8988T (cell line): ENCODE results near the gene EXPH5.
A peak's percentile ranks its signal among the peaks of the same experiment; 100 is the strongest.
"Not testable (repeated sequence)": the region's sequence is repeated elsewhere in the genome, so short reads cannot be mapped to it uniquely, and the experiment has no call there.

Experiments used
- DNase-seq: peaks from one replicate; pipeline ENCODE4 v3.0.0; 2011

EXPH5 gene, protein sequence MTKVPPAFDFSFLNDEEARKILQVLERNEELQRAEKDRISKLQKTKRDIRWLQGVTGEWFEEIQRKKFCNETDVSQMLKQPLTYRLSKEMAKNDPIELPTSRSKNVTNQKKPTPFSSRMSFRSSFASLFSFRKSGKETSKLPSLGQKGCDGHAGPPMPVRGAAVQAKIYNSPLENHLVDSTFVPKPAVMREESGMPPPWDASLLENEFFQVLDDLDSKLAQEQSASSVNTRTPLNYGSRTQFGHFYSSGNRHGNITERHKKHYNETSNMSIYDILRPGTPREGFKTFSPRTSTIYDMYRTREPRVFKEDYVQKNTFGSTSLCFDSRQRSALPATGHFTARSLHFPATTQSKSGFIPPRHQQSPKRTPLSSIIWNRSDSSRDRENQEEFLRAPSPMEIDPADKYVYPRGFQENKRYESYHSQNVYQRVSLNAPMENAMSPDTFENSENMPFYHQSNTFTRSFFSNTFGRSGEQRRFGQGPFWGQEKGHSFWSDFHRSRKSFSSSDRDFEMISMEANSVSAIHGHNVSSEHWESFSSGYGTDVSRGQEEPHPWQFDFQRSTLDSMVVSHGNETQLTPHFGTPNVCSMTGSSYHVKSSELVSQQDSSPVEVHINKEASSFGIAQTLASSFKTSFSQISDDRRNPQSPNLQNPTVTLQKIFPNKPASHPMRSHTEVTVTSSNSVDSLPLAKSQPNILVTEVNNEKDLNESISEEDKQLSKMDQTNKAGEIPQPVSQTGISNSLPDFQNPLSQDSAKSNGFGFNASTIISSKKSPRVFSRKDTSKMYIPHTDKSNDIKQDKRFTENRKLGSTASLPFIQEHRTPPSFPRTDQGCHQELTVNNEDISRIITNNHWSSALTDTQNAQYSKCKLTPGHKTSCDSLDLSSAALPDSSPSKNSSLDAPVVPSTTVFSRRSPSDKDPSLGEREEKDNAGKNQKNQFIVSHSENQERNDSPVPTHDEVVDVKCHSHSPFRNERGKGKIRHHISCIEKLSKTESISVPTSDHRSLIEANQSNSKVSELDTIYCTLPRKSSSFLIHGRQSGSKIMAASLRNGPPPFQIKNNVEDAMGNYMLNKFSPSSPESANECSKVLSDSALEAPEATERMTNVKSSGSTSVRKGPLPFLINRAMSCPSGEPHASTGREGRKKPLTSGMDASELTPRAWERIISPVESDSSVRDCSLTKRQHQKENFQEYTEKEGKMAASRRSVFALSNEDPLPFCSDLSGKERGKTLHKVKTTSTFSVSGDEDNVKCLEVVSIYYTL (N-terminal part only)

GRCh38 chr11:108593214-108593922 lies at the start of gene EXPH5:
Gene EXPH5, minus strand, starts transcription at chr11:108593768. Its CDS starts 232 bp downstream, at chr11:108593536.
- peak; percentile 69 for DNase-seq

- not testable (repeated sequence) for DNase-seq
Measured at GRCh38 chr11:108641752-108642151, 48.2 kb upstream of the EXPH5 start.

GRCh38 chr11:108639146-108639545 lies 45.6 kb upstream of the EXPH5 start:
- DNase-seq = no peak

- no peak for DNase-seq
Measured at GRCh38 chr11:108636222-108636621, 42.7 kb upstream of the EXPH5 start.

- DNase-seq = no peak
Measured at GRCh38 chr11:108635106-108635505, 41.5 kb upstream of the EXPH5 start.

GRCh38 chr11:108632041-108632704 lies 38.6 kb upstream of the EXPH5 start:
- DNase-seq = no peak

GRCh38 chr11:108629274-108629673 lies 35.7 kb upstream of the EXPH5 start:
- no peak for DNase-seq

DNA sequence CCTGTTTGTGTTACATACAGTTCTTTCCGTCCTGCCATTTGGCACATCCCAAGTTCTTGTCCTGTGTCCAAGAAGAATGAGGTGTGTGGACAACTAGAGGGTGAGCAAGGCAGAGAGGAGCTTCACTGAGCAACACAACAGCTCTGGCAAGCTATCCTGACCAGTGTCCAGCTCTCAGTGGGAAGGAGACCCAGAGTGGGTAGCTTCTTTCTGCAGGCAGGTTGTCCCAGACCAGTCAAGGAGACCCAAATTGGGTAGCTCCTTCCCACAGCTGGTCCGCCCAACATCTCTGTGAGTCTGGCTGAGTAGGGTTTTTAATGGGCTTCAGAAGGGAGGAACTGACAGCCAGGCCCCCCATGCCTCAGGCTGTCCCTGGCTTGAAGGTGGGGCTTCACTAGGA lies 35.2 kb upstream of the EXPH5 start:
- DNase-seq = no peak

- DNase-seq = no peak
Measured at GRCh38 chr11:108628326-108628725, 34.8 kb upstream of the EXPH5 start.

- no peak for DNase-seq
Measured at GRCh38 chr11:108624196-108624925, 30.8 kb upstream of the EXPH5 start.

GRCh38 chr11:108622341-108622740 lies 28.8 kb upstream of the EXPH5 start:
- DNase-seq = no peak

DNA sequence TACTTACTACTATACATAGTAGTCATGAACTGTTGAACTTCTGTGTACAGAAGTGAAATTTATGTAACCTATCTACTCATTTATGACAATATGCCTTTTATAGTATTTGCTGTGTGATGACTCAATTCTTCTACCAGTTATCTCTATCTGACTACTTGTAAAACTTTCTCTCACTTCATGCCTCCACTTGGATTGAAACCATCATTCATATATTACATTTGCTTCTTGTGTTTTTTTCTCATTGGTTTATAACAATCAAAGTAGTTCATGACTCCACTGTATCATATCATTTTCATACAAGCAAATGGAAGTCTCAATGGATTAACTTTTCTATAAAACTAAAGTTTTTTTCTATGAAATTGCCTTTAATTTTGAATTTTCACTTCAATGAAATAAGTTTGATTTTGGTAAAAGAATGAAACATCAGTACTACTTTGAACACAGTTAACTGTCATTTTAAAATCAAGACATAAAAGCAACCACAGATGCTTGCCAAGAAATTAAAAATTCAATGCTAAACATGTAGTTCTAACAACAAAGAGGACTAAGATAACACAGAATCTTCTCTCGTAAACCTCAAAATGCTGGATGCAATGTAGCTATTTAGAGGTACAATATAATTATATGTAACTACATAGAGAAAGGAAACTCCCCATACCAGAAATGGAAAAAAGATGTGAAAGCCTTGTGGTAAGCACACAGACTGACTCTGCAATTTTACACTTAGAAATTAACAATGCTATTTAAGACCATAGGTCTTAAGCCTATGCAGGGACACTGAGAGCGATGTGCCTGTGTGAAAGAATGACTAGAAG lies 27.6 kb upstream of the EXPH5 start:
- DNase-seq = no peak

DNA sequence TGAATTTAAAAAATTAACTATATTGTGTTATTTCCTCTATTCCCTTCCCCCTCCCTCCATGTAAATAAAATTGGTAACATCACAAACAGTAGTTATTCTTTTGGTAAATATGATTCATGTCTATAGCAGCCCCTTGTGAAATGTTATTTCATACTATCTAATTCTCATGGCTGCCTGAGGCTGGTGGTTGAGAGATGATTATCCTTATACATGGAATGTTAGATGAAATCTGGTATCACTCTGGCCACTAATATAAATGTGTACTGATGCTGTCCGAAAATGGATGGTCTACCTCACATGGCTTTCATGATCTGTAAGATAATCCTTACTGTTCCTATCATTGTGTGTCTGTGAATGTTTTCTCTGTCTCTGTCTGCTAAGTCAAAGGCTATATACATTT lies 25.0 kb upstream of the EXPH5 start:
- no peak for DNase-seq

DNA sequence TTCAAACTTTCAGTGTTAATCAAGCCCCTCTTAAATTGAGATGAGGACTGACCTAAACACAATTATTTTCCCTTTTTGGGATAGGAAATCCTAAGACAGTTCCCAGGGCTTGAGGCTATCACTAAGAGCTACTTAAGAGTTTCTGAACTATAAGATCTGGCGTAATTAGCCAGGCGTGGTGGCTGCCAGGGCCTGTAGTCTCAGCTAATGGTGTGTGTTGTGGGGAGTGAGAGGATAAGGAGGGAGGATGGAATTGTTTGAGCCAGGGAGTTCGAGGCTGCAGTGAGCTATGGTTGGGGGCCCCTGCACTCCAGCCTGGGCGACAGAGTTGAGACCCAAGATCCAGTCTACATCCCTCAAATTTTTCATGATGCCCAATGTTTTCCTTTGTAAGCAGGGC lies 23.5 kb upstream of the EXPH5 start:
- no peak for DNase-seq

DNA sequence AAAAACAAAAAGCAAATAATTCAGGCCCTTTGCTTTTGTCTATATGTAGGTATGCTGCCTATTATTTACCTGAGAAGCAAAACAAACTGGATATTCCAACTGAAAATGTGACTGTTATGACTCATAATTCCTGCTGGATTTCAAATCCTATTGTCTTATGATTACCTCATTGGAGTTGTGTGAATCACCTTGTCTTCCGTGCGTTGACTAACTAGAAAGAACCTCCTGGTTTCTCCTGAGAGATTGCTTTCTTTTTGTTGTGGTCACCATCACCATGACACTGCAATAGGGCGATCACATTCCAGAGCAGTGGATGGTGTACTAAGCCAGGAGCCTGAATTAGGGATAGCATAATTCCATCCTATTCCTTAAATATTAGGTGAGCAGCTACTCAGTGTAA lies 23.0 kb upstream of the EXPH5 start:
- peak; percentile 40 for DNase-seq

GRCh38 chr11:108614086-108614485 lies 20.5 kb upstream of the EXPH5 start:
- no peak for DNase-seq

GRCh38 chr11:108609682-108610081 lies 16.1 kb upstream of the EXPH5 start:
- DNase-seq = no peak

DNA sequence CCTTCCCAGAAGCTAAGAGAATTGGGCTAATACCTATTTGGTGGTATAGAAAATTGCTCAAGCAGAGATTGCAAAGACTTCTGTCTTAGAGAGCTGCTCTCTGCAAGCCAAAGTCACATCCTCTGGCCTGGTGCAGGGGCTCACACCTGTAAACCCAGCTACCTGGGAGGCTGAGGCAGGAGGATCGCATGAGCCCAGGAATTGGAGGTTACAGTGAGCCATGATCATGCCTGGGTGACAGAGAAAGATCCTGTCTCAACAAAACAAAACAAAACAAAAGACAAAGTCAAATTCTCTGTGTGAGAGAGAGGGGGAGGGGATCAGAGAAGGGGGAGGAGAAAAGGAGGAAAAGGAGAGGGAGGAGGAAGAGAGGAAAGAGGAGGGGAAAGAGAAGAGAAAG lies 15.0 kb upstream of the EXPH5 start:
- no peak for DNase-seq

- DNase-seq = no peak
Measured at GRCh38 chr11:108606495-108607160, 13.1 kb upstream of the EXPH5 start.

- no peak for DNase-seq
Measured at GRCh38 chr11:108606070-108606469, 12.5 kb upstream of the EXPH5 start.
